GM21381 (cell line): ENCODE results near the gene B4GALT1.
"Not testable (repeated sequence)": the region's sequence is repeated elsewhere in the genome, so short reads cannot be mapped to it uniquely, and the experiment has no call there.

Source experiments
- ATAC-seq: cut with Tn5 transposase; IDR thresholded peaks from one replicate; pipeline ENCODE4 v1.9.1; 2021; ENCODE audit warnings: mild to moderate bottlenecking, moderate library complexity; ENCODE audit not compliant: unreplicated experiment

Gene B4GALT1

GRCh38 chr9:33185406-33185805, 18.3 kb upstream of the B4GALT1 start:
- no peak for ATAC-seq

DNA sequence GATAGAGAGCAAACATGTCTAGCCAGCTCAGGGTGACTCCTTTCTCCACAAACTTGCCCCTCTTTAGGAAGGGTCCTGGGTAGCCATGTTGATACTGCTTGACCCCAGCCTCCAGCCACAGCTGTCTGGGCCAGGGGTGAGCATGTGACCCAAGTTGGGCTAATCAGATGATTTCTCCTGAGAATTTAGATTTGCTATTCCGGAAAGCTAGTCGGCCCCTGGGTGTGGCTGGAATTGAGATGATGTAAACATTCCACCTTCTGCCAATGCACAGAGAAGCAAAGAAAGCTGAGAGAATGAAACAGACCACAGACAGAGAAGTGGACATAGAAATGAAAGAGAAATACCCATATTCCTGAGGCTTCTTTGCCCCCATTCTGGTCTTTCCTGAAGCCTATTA, 17.8 kb upstream of the B4GALT1 start:
- ATAC-seq, result no peak

DNA sequence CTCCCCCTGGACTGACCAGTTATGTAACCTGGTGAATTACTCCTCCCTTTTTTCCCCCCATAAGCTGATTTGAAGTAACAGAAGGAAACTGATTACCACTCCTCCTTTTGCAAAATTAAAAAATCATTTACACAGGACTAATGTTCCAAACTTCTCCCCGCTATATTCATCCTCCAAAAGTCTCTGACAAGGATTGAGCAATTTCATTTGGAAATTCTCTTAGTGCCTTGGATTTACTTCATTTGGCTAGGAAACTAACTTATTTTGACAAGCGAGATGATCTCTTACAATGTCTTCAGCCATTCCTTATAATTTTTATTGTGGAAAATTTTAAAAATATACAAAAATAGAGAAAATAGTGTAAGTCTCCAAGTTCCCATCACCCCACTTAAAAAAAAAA, 15.4 kb upstream of the B4GALT1 start:
- no peak for ATAC-seq

DNA sequence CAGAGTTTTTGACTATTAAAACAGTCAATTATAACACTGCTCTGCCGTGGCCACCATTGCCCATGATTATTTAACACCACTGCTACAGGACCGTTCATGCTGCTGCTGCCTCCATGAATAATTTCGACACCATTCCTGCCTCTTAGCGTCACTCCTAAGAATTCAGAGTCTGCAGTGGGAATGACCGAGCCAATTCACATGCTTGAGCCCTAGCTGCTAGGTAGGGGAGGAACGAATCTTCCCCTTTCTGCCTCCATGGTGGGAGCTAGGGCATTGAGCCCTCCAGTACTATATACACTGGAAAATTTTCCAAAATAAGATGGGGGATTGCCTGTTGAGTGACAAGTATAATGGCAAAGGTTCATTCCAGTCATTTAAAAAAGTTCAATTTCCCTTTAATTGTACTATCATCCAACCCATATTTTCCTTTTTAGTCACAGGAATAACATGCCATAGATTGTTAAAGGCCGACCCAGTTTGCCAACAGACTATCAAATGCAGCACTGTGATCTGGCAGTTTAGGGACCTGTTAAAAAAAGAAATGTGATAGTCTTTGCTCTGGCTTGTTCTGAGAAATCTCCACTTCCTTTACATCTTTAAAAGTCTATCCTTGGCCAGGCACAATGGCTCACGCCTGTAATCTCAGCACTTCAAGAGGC, 13.5 kb upstream of the B4GALT1 start:
- ATAC-seq, result no peak

GRCh38 chr9:33178972-33179697, 12.0 kb upstream of the B4GALT1 start:
- no peak for ATAC-seq

DNA sequence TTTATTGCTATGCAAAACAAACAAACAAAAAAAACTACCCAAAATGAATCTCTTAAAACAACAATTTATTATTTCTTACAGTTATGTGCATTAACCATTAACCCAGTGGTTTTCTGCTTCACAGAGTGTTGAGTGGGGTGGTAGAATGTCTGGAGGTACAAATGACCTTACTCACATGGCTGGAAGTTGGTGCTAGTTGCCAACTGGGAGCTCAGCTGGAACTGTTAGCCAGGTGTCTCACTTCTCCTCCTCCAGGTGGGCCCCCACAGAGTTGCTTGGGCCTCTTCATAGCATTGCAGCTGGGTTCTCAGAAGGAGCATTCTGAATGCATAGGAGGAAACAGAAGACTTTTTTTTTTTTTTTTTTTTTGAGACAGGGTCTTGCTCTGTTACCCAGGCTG, 10.5 kb upstream of the B4GALT1 start:
- peak; percentile 78 for ATAC-seq

GRCh38 chr9:33177086-33177485, 9.9 kb upstream of the B4GALT1 start:
- ATAC-seq, result no peak

- no peak for ATAC-seq
These were observed 8.7 kb upstream of the B4GALT1 start for GRCh38 chr9:33175649-33176325.

- ATAC-seq, result no peak
These were observed 5.4 kb upstream of the B4GALT1 start for GRCh38 chr9:33172256-33173238.

DNA sequence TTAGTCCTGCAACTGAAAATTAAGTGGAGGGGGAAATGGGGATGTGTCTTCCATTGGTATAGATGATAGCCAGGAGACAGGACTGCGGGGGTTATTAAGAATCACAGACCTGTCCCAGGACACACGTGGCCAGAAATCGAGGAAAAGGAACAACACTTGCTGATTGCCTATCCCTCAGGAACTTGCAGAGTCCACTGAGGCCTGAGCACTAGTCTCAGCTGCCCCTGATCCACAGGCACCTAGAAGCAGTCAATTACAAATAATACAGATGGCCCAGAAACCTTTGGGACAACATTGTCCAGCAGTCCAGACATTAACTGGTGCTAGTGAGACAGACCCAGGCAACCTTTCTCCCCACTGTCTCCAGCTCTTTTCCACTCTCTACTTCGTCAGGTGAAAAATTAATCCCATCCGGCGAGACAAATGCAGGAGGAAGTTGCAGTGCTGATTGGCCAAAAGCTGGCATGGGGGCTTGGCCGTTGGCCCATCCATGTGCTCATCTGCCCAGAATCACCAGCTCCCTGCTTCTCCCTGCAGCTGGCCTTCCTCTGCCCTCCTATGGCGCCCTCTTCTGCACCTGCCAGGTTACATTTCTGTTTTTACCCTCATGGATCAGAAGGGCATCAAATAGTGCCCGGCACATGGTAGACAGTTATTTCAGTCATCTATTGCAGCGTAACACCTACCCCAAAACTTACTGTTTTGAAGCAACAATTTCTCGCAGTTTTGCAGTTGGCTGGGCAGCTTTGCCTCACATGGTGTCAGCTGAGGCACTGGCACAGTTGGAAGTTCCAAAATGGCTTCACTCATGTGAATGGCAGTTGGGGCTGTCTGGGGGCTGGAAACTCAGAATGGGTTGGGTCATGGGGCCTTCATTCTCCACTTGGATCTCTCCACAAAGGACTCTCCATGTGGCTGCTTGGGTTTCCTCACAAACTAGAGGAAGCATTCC, 3.6 kb upstream of the B4GALT1 start:
- no peak for ATAC-seq

GRCh38 chr9:33168941-33169544, 1.9 kb upstream of the B4GALT1 start:
- ATAC-seq, result no peak

DNA sequence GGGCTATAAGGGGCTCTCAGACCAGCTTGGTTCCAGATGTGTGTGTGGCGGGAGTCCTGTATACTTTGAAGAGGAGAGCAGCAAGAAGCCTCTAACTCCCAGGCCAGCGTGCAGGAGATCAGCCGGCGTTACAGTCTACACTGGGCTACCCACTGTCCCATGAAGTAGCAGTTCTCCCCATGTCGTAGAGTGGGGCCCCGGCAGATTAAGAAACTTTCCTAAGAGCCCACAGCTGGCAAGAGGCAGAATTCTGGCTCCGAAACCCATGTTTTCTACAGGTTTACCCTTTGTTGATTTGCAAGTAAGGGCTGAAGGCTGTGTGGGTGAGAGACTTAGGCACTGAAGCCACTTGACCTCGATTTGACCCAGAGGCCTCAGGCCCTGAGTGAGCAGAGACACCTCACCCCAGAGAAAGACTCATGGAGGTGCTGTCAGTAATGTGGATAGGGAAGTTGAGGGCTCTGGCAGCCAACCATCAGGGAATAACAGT, 881 bp upstream of the B4GALT1 start:
- no peak for ATAC-seq

GRCh38 chr9:33166231-33167083, 679 bp downstream of the B4GALT1 start:
- ATAC-seq, result peak; percentile 0

- no peak for ATAC-seq
These were observed 1.6 kb downstream of the B4GALT1 start for GRCh38 chr9:33165263-33166151.

DNA sequence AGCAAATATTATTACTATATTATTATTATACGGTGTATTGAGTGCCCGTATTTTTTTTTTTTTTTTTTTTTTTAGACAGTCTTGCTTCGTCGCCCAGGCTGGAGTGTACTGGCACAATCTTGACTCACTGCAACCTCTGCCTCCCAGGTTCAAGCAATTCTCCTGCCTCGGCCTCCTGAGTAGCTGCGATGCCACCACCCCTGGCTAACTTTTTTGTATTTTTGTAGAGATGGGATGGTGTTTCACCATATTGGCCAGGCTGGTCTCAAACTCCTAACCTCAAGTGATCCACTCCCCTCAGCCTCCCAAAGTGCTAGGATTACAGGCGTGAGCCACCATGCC, 2.2 kb downstream of the B4GALT1 start:
- not testable (repeated sequence) for ATAC-seq

DNA sequence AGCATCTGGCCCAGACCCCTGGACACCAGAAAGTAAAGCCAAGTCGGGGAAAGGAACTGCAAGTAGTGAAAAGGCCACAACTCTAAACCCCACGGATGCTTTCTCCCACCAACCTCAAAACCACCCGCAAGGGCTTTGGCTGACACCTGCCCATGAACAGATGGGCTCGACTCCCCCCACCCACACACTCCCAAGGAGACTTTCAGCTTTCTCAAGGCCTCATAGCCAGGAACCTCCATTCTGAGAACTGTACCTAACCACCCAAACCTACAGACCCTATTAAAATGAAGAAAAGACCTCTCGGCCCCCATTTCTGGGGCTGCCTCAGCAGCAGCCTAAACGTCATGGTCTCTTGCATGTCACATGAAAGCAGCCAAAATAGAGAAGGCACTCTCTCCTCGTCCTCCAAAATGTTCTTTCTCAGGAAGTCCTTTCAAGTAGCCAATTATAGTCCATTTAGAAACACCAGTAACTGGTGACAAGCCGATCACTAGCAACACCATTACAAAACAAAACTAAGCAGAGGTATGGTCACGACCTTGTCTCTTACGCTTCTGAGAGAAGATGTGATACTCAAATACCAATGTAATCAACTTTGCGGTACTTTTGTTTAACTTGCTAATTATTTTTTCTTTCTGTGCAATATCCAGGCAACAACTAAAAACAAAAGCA, 2.9 kb downstream of the B4GALT1 start:
- peak; percentile 26 for ATAC-seq
